Measurements from ENCODE around the gene ZNF597.

ZNF597 gene

GRCh38 chr16:3413730-3414379, 29.4 kb downstream of the ZNF597 start:
- DNase-seq (ENCODE audit: insufficient read length): no peak
- FAIRE-seq: no peak

GRCh38 chr16:3408561-3409197, 34.6 kb downstream of the ZNF597 start:
- FAIRE-seq (no peak), DNase-seq (ENCODE audit: insufficient read length) (no peak)
- TF ChIP-seq POLR2AphosphoS5 (IDR thresholded peaks at IDR 0.05; ENCODE audit: low read depth, low read length): no peak
- TF ChIP-seq POLR2A (IDR thresholded peaks at IDR 0.05; ENCODE audit: low read depth, low read length): no peak
- no peak for TF ChIP-seq TAF1 (IDR thresholded peaks at IDR 0.05; ENCODE audit: borderline replicate concordance, low read depth, low read length)

More at GRCh38 chr16:3413730-3414379, 29.4 kb downstream of the ZNF597 start:
- TF ChIP-seq POLR2A (IDR thresholded peaks at IDR 0.05; ENCODE audit: low read depth, low read length) (no peak), POLR2AphosphoS5 (IDR thresholded peaks at IDR 0.05; ENCODE audit: low read depth, low read length) (no peak), TAF1 (IDR thresholded peaks at IDR 0.05; ENCODE audit: borderline replicate concordance, low read depth, low read length) (no peak)

- TF ChIP-seq TAF1 (IDR thresholded peaks at IDR 0.05; ENCODE audit: borderline replicate concordance, low read depth, low read length) (no peak), POLR2A (IDR thresholded peaks at IDR 0.05; ENCODE audit: low read depth, low read length) (no peak), POLR2AphosphoS5 (IDR thresholded peaks at IDR 0.05; ENCODE audit: low read depth, low read length) (no peak)
- FAIRE-seq: no peak
- no peak for DNase-seq (ENCODE audit: insufficient read length)
These were observed 41.4 kb downstream of the ZNF597 start for GRCh38 chr16:3401719-3402397.

GRCh38 chr16:3400779-3401688, 42.3 kb downstream of the ZNF597 start, which contains the start of the genes ZNF174 and ZSCAN32:
ZNF174 (plus strand) TSS chr16:3401215; CDS start chr16:3402005, 790 bp downstream.
ZSCAN32 (minus strand) TSS chr16:3401004; CDS start chr16:3397557, 3,447 bp downstream.
- TF ChIP-seq POLR2A (IDR thresholded peaks at IDR 0.05; ENCODE audit: low read depth, low read length): peak; percentile 87
- TF ChIP-seq TAF1 (IDR thresholded peaks at IDR 0.05; ENCODE audit: borderline replicate concordance, low read depth, low read length): peak; percentile 92
- TF ChIP-seq POLR2AphosphoS5 (IDR thresholded peaks at IDR 0.05; ENCODE audit: low read depth, low read length): peak; percentile 89
- FAIRE-seq (peak; percentile 98), DNase-seq (ENCODE audit: insufficient read length) (peak; percentile 97)

- TF ChIP-seq POLR2AphosphoS5 (IDR thresholded peaks at IDR 0.05; ENCODE audit: low read depth, low read length) (no peak), TAF1 (IDR thresholded peaks at IDR 0.05; ENCODE audit: borderline replicate concordance, low read depth, low read length) (no peak), POLR2A (IDR thresholded peaks at IDR 0.05; ENCODE audit: low read depth, low read length) (no peak)
- FAIRE-seq: no peak
These were observed 42.9 kb downstream of the ZNF597 start for GRCh38 chr16:3400446-3400778.

GRCh38 chr16:3389663-3390338, 53.5 kb downstream of the ZNF597 start:
- TF ChIP-seq POLR2A (IDR thresholded peaks at IDR 0.05; ENCODE audit: low read depth, low read length): no peak
- TF ChIP-seq POLR2AphosphoS5 (IDR thresholded peaks at IDR 0.05; ENCODE audit: low read depth, low read length): no peak
- FAIRE-seq: no peak

More at GRCh38 chr16:3400446-3400778, 42.9 kb downstream of the ZNF597 start:
- DNase-seq (ENCODE audit: insufficient read length): no peak

GRCh38 chr16:3388325-3388724, 55.0 kb downstream of the ZNF597 start:
- no peak for FAIRE-seq
- no peak for DNase-seq (ENCODE audit: insufficient read length)
- TF ChIP-seq POLR2AphosphoS5 (IDR thresholded peaks at IDR 0.05; ENCODE audit: low read depth, low read length) (no peak), TAF1 (IDR thresholded peaks at IDR 0.05; ENCODE audit: borderline replicate concordance, low read depth, low read length) (no peak), POLR2A (IDR thresholded peaks at IDR 0.05; ENCODE audit: low read depth, low read length) (no peak)

More at GRCh38 chr16:3389663-3390338, 53.5 kb downstream of the ZNF597 start:
- no peak for DNase-seq (ENCODE audit: insufficient read length)

GRCh38 chr16:3383045-3383448, 60.3 kb downstream of the ZNF597 start:
- no peak for FAIRE-seq
- TF ChIP-seq POLR2AphosphoS5 (IDR thresholded peaks at IDR 0.05; ENCODE audit: low read depth, low read length) (no peak), POLR2A (IDR thresholded peaks at IDR 0.05; ENCODE audit: low read depth, low read length) (no peak), TAF1 (IDR thresholded peaks at IDR 0.05; ENCODE audit: borderline replicate concordance, low read depth, low read length) (no peak)
- DNase-seq (ENCODE audit: insufficient read length): no peak
